NCI-H146 treated with DMSO at 0.1 percent for 48 hours (cell line): ENCODE measurements around the gene BUB1B.
"Not testable (repeated sequence)": the region's sequence is repeated elsewhere in the genome, so short reads cannot be mapped to it uniquely, and the experiment has no call there.

Experiments used
- DNase-seq: peaks from one replicate; lab custom pipeline; 2025; ENCODE audit not compliant: unreplicated experiment; lab: John Stamatoyannopoulos, UW

The BUB1B gene

GRCh38 chr15:40136470-40137302, 24.2 kb upstream of the BUB1B start:
- no peak for DNase-seq

GRCh38 chr15:40137303-40138200, 23.3 kb upstream of the BUB1B start:
- no peak for DNase-seq

- DNase-seq = not testable (repeated sequence)
Observed at GRCh38 chr15:40138201-40138570, 22.7 kb upstream of the BUB1B start.

DNA sequence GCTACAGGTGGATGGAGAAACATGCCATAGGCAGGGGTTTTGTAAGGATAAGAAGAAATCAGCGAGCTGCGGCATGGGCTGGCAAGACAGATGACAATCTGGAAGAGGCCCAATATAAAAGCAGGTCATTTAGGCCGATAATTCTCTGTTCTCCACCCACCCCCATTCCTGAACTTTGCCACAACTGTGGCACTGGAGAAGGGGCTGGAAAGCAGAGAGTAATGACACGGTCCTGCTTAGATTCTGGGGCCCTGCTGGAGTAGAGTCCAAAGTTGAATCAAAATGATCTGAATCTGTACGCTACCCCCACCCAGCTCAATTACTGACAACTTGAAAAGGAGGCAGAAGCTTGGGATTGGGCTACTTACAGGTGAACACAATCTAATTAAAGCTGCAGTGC, 18.4 kb upstream of the BUB1B start:
- DNase-seq = no peak

- DNase-seq = no peak
Observed at GRCh38 chr15:40146037-40146436, 14.8 kb upstream of the BUB1B start.

- no peak for DNase-seq
Observed at GRCh38 chr15:40149339-40149738, 11.5 kb upstream of the BUB1B start.

DNA sequence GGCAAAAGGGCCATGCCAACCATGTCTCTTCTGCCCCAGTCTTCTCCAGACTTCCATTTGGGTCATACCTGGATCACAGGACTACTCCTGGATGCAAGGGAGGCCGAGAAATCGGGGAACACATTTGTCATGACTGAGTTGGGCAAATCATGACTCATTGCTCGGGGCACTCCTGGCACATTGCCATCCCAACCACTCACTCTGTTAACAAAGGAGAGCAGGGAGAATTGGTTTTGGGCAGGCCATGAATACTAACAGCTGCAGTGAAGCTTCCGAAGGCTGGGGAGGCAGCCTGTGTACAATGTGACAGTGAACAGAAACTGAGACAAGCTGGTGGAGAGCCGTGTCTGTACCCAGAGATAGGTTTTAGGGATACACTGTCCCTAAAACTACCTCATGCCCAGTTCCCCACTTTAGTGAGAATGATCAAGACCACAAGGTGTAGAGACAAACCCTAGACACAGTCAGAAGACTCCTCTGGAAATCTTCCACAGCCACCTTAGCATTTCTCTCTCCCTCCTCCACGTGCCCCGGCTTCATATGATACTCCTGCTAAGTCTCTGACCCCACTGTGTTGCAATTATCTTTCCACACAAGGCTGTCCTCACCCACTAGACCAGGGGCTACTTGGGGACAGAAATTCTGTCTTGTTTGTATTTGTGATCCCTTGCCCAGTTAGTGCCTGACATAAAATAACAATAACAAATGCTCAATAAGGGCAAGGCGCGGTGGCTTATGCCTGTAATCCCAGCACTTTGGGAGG, 10.5 kb upstream of the BUB1B start:
- no peak for DNase-seq

GRCh38 chr15:40151499-40151898, 9.4 kb upstream of the BUB1B start:
- DNase-seq = no peak

DNA sequence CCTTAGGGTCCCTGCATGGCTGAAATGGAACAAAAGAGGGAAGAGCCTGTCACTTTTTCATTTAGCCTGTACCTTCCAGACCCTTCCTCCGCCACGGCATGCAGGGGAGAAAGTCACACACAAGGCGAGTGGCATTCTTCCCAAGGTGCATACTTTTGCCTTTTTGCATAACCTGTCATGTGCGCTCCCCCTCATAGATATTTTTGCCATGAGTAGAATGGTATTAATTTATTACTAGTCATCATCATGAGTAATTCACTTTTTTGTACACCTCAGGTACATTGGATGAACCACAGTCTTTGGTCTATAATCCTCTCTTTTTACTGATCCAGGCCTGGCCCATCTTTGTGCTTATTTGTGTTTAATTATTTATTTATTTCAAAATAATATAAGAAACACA, 8.9 kb upstream of the BUB1B start:
- DNase-seq = no peak

DNA sequence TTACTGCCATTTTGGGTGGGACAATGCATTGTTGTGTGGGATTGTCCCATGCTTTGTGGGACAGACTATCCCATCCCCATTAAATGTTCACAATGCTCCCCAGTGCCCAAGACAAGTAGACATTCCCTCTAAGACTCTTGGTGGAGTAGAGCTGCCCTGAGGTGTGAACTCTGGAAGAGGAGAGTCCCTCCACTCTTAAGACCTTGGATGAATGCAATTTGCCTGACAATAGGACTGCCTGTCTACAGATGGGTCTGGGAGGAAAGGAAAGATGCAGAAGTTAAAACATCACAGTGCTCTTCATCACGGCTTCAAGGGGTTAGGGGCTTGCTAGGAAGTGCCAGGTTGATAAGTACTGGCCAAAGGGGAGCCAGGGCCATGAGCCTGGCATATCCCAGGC, 6.0 kb upstream of the BUB1B start:
- DNase-seq = not testable (repeated sequence)

DNA sequence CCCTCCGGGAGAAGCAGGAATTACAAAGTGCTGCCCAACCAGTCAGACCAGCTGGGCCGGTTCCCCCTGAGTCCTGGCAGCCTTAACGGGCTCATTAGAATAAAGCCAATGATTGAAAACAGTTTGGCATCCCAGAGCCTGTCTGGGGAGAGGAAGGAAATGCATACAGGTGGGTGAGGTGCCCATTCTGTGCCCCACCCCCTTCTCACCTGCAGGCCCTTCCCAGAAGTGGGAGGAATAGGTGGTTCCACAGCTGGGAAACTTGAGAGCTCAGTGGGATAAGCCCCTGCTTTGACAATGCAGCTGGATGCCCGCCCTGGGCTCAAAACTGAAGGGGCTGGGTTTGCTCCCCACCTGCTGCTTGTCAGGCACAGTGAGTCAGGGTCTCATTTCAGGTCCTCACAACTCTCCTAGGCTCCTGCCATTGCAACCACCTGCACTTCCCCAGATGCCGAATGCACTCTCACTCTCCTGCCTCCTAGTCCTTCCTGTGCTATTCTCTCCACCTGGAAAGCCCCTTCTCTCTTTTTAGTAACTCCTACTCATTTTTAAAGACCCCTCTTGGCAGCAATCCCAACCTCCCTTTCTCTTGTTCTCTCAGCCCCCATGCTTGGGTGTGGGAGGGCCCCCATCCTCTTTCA, 5.5 kb upstream of the BUB1B start:
- DNase-seq = no peak

- DNase-seq = no peak
Observed at GRCh38 chr15:40157778-40158447, 3.0 kb upstream of the BUB1B start.

- DNase-seq = no peak
Observed at GRCh38 chr15:40160021-40160420, 848 bp upstream of the BUB1B start.

GRCh38 chr15:40161693-40162391, 973 bp downstream of the BUB1B start:
- DNase-seq = no peak

GRCh38 chr15:40162552-40162951, 1.7 kb downstream of the BUB1B start:
- DNase-seq = no peak

- DNase-seq = no peak
Observed at GRCh38 chr15:40163657-40164416, 3.0 kb downstream of the BUB1B start.

GRCh38 chr15:40167374-40167773, 6.5 kb downstream of the BUB1B start:
- DNase-seq = not testable (repeated sequence)

- DNase-seq = no peak
Observed at GRCh38 chr15:40175160-40175559, 14.3 kb downstream of the BUB1B start.
